Measurements from ENCODE around the gene HBQ1.

HBQ1 gene

DNA sequence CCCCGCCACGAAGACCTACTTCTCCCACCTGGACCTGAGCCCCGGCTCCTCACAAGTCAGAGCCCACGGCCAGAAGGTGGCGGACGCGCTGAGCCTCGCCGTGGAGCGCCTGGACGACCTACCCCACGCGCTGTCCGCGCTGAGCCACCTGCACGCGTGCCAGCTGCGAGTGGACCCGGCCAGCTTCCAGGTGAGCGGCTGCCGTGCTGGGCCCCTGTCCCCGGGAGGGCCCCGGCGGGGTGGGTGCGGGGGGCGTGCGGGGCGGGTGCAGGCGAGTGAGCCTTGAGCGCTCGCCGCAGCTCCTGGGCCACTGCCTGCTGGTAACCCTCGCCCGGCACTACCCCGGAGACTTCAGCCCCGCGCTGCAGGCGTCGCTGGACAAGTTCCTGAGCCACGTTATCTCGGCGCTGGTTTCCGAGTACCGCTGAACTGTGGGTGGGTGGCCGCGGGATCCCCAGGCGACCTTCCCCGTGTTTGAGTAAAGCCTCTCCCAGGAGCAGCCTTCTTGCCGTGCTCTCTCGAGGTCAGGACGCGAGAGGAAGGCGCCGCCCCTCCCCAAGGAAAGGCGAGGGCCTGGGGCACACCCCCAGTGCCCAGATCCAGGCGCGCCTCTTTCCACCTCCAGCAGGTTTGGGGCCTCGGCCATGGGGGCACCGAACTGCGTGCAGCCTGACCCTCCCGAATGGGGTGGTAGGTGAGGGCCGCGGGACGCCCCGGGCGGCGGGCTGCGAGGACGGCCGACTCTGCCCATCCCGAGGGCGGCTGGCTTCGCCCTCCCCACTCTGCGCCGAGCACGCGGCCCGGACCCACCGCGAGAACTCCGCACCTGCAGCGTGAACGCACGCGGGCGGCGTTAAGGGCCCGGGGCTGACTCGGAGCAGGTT is 664 bp downstream of the HBQ1 start (continued):
- TF ChIP-seq PRDM10 (tag by site-specific recombination; IDR thresholded peaks at IDR 0.05) (no peak), HOXC10 (CRISPR knock-in tag; IDR thresholded peaks at IDR 0.05) (no peak)

- Histone ChIP-seq H3K36me3 (ENCODE audit: control insufficient read depth in 2 of 2, insufficient read depth in 1 of 2, low read length in 2 of 2) (peaks cover 0 to 9% of the 10 kb centered on the region in 2 experiments; a peak in 2 of 3 replicates), H3K27ac (ENCODE audit: extremely low read depth, low read depth, low read length) (no peak overlapping the region), H3K9me3 (ENCODE audit: control insufficient read depth, insufficient read depth, low read depth, low read length) (no peaks in the 10 kb centered on the region), H3K4me1 (ENCODE audit: control insufficient read depth, insufficient read depth, low read length) (peaks cover 3% of the 10 kb centered on the region; the same call in 1 of the 2 replicates), H3K4me3 (ENCODE audit: low read depth, low read length) (no peak overlapping the region)
- ChIA-PET POLR2A (interaction anchor here (0.5 to 1.4 kb wide), 2 partner anchors 10 to 110 kb away, joined by 4 to 6 read pairs; no protein-coding TSS in a partner anchor), CTCF (interaction anchor here (0.5 to 2.5 kb wide), 24 partner anchors 10 to 312 kb away, joined by 3 to 25 read pairs (median 5); no protein-coding TSS in a partner anchor)
- TF ChIP-seq IKZF3 (tag by site-specific recombination; IDR thresholded peaks at IDR 0.05) (0 out of 2 replicates have a peak, but pooled peaks have one; percentile 7), ZNF138 (tag by site-specific recombination; IDR thresholded peaks at IDR 0.05; ENCODE audit: borderline replicate concordance) (no peak), ZNF76 (tag by site-specific recombination; IDR thresholded peaks at IDR 0.05; ENCODE audit: borderline replicate concordance, low read depth) (peak; percentile 13; the same call in 1 of the 2 replicates), ZNF629 (tag by site-specific recombination; IDR thresholded peaks at IDR 0.05) (peak; percentile 50; the same call in 1 of the 2 replicates), ZBTB6 (tag by site-specific recombination; IDR thresholded peaks at IDR 0.05) (0 out of 2 replicates have a peak, but pooled peaks have one; percentile 24), OVOL3 (tag by site-specific recombination; IDR thresholded peaks at IDR 0.05) (no peak), ZNF501 (tag by site-specific recombination; IDR thresholded peaks at IDR 0.05) (peak; percentile 64; the same call in 1 of the 2 replicates), ZNF10 (tag by site-specific recombination; IDR thresholded peaks at IDR 0.05) (0 out of 2 replicates have a peak, but pooled peaks have one; percentile 29), ZNF175 (tag by site-specific recombination; IDR thresholded peaks at IDR 0.05) (no peak), YY2 (tag by site-specific recombination; IDR thresholded peaks at IDR 0.05) (no peak), SP7 (tag by site-specific recombination; IDR thresholded peaks at IDR 0.05) (0 out of 2 replicates have a peak, but pooled peaks have one; percentile 47), ZNF707 (tag by site-specific recombination; IDR thresholded peaks at IDR 0.05) (no peak), ZNF704 (tag by site-specific recombination; IDR thresholded peaks at IDR 0.05) (no peak), ZNF518A (tag by site-specific recombination; conservative IDR thresholded peaks at IDR 0.05; ENCODE audit: low read depth) (no peak), ZNF473 (tag by site-specific recombination; IDR thresholded peaks at IDR 0.05) (no peak), ZNF132 (tag by site-specific recombination; IDR thresholded peaks at IDR 0.05; ENCODE audit: borderline replicate concordance) (no peak)
- TF ChIP-seq, protein P1, sequence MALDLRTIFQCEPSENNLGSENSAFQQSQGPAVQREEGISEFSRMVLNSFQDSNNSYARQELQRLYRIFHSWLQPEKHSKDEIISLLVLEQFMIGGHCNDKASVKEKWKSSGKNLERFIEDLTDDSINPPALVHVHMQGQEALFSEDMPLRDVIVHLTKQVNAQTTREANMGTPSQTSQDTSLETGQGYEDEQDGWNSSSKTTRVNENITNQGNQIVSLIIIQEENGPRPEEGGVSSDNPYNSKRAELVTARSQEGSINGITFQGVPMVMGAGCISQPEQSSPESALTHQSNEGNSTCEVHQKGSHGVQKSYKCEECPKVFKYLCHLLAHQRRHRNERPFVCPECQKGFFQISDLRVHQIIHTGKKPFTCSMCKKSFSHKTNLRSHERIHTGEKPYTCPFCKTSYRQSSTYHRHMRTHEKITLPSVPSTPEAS (tag by site-specific recombination; IDR thresholded peaks at IDR 0.05), result no peak
- TF ChIP-seq, protein P2, sequence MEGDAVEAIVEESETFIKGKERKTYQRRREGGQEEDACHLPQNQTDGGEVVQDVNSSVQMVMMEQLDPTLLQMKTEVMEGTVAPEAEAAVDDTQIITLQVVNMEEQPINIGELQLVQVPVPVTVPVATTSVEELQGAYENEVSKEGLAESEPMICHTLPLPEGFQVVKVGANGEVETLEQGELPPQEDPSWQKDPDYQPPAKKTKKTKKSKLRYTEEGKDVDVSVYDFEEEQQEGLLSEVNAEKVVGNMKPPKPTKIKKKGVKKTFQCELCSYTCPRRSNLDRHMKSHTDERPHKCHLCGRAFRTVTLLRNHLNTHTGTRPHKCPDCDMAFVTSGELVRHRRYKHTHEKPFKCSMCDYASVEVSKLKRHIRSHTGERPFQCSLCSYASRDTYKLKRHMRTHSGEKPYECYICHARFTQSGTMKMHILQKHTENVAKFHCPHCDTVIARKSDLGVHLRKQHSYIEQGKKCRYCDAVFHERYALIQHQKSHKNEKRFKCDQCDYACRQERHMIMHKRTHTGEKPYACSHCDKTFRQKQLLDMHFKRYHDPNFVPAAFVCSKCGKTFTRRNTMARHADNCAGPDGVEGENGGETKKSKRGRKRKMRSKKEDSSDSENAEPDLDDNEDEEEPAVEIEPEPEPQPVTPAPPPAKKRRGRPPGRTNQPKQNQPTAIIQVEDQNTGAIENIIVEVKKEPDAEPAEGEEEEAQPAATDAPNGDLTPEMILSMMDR (tag by site-specific recombination; IDR thresholded peaks at IDR 0.05), result peak; percentile 96
These were observed 1.3 kb downstream of the HBQ1 start for GRCh38 chr16:181565-182021.
